ENCODE data around the gene CLASP1. TPM values are rescaled to one million over a fixed set of nuclear protein-coding genes. Genes with fewer than 3 reads are reported as not detected.

The CLASP1 gene
- total and polyA plus RNA-seq, 2 experiments from 2014 or later: 20.1 to 45.9 TPM

- H2AFZ ChIP-seq: no peak overlapping the region
- TF ChIP-seq EZH2 (IDR thresholded peaks at IDR 0.05; ENCODE audit: borderline replicate concordance): no peak
- TF ChIP-seq EZH2phosphoT487 (IDR thresholded peaks at IDR 0.05; ENCODE audit: low read depth, severe bottlenecking, unreplicated experiment): no peak
- no peak for TF ChIP-seq CTCF (IDR thresholded peaks at IDR 0.05; ENCODE audit: poor library complexity)
Observed at GRCh38 chr2:121638333-121638732, 10.9 kb downstream of the CLASP1 start.

GRCh38 chr2:121635371-121635770, 13.9 kb downstream of the CLASP1 start:
- H2AFZ ChIP-seq: no peak overlapping the region
- H3K4me3 ChIP-seq: no peak overlapping the region
- H3K27me3 ChIP-seq: no peaks in the 10 kb centered on the region
- peaks cover 96% of the 10 kb centered on the region for H3K79me2 ChIP-seq
- peaks cover 10% of the 10 kb centered on the region for H3K4me1 ChIP-seq (ENCODE audit: insufficient read depth)
- no peak overlapping the region for H3K4me2 ChIP-seq
- H3K27ac ChIP-seq: peak overlapping the region; percentile 49
- H4K20me1 ChIP-seq (ENCODE audit: insufficient read depth, poor library complexity, severe bottlenecking): peaks cover 23% of the 10 kb centered on the region
- H3K9me2 ChIP-seq (replicated peaks; ENCODE audit: insufficient read depth): no peaks in the 10 kb centered on the region
- 56% methylated on average over 1 of the region's 1 CpG for WGBS (ENCODE audit: low lambda C conversion rate, missing lambda C conversion rate)
- H3K9me3 ChIP-seq (ENCODE audit: low read depth): no peaks in the 10 kb centered on the region
- TF ChIP-seq EZH2 (IDR thresholded peaks at IDR 0.05; ENCODE audit: borderline replicate concordance): no peak
- TF ChIP-seq EZH2phosphoT487 (IDR thresholded peaks at IDR 0.05; ENCODE audit: low read depth, severe bottlenecking, unreplicated experiment): no peak
- TF ChIP-seq CTCF (IDR thresholded peaks at IDR 0.05; ENCODE audit: poor library complexity): no peak
- H3K36me3 ChIP-seq (replicated peaks; ENCODE audit: insufficient read depth, low read depth): no peaks in the 10 kb centered on the region
- no peak for DNase-seq (ENCODE audit: low spot score)

More at GRCh38 chr2:121638333-121638732, 10.9 kb downstream of the CLASP1 start:
- Histone ChIP-seq H3K9me2 (replicated peaks; ENCODE audit: insufficient read depth) (no peaks in the 10 kb centered on the region), H3K9me3 (ENCODE audit: low read depth) (no peaks in the 10 kb centered on the region), H3K27me3 (no peaks in the 10 kb centered on the region), H3K36me3 (replicated peaks; ENCODE audit: insufficient read depth, low read depth) (no peaks in the 10 kb centered on the region), H3K4me1 (ENCODE audit: insufficient read depth) (peaks cover 10% of the 10 kb centered on the region), H3K4me2 (no peak overlapping the region), H3K27ac (no peak overlapping the region), H3K4me3 (no peak overlapping the region), H3K79me2 (peaks cover 100% of the 10 kb centered on the region), H4K20me1 (ENCODE audit: insufficient read depth, poor library complexity, severe bottlenecking) (peaks cover 31% of the 10 kb centered on the region)
- no peak for DNase-seq (ENCODE audit: low spot score)
- 98% methylated on average over 3 of the region's 3 CpGs for WGBS (ENCODE audit: low lambda C conversion rate, missing lambda C conversion rate)

GRCh38 chr2:121634354-121635307, 14.6 kb downstream of the CLASP1 start:
- no peaks in the 10 kb centered on the region for H3K9me2 ChIP-seq (replicated peaks; ENCODE audit: insufficient read depth)
- no peak overlapping the region for H3K4me3 ChIP-seq
- H2AFZ ChIP-seq: no peak overlapping the region
- H3K79me2 ChIP-seq: peaks cover 96% of the 10 kb centered on the region
- DNase-seq (ENCODE audit: low spot score): no peak
- H4K20me1 ChIP-seq (ENCODE audit: insufficient read depth, poor library complexity, severe bottlenecking): peaks cover 23% of the 10 kb centered on the region
- H3K4me2 ChIP-seq: peak overlapping the region; percentile 36
- H3K27me3 ChIP-seq: no peaks in the 10 kb centered on the region
- peaks cover 10% of the 10 kb centered on the region for H3K4me1 ChIP-seq (ENCODE audit: insufficient read depth)
- no peaks in the 10 kb centered on the region for H3K9me3 ChIP-seq (ENCODE audit: low read depth)
- H3K36me3 ChIP-seq (replicated peaks; ENCODE audit: insufficient read depth, low read depth): no peaks in the 10 kb centered on the region
- TF ChIP-seq EZH2phosphoT487 (IDR thresholded peaks at IDR 0.05; ENCODE audit: low read depth, severe bottlenecking, unreplicated experiment) (no peak), EZH2 (IDR thresholded peaks at IDR 0.05; ENCODE audit: borderline replicate concordance) (no peak), CTCF (IDR thresholded peaks at IDR 0.05; ENCODE audit: poor library complexity) (no peak)
- peak overlapping the region; percentile 49 for H3K27ac ChIP-seq
- WGBS (ENCODE audit: low lambda C conversion rate, missing lambda C conversion rate): 66% methylated on average over 6 of the region's 6 CpGs

Data from hepatocyte (in vitro differentiated cells).